SU-DHL-6 (cell line): ENCODE measurements around the gene FBLN5.

Source experiments
- H2AFZ ChIP-seq: fragments of 200-600 bp; sonication (generic); 2 replicates; pipeline ENCODE4 v1.6.1; 2014; ENCODE audit warnings: low read depth, mild to moderate bottlenecking, moderate library complexity, mixed read lengths, antibody characterized with exemption, low read length; ENCODE audit not compliant: severe bottlenecking
- H3F3A ChIP-seq: fragments of 200-600 bp; shearing (Covaris generic); 2 replicates; pipeline ENCODE4 v1.6.0; 2016; ENCODE audit warnings: antibody characterized with exemption, mild to moderate bottlenecking; ENCODE audit not compliant: insufficient read depth
- H3K27ac ChIP-seq: fragments of 200-600 bp; sonication (generic); 2 replicates; pipeline ENCODE4 v1.5.1; 2016; ENCODE audit warnings: low read depth, mild to moderate bottlenecking, low read length, moderate library complexity, mixed read lengths
- H3K27me3 ChIP-seq: fragments of 200-600 bp; sonication (generic), shearing (Covaris generic); 2 replicates; pipeline ENCODE4 v1.6.0; 2014; ENCODE audit warnings: mild to moderate bottlenecking, low read length
- H3K36me3 ChIP-seq: fragments of 200-600 bp; sonication (generic); 2 replicates; pipeline ENCODE4 v1.6.1; 2014; ENCODE audit warnings: mild to moderate bottlenecking, low read length, mixed read lengths
- H3K4me2 ChIP-seq: fragments of 300-600, 200-600 bp; shearing (Covaris generic), sonication (generic); 2 replicates; pipeline ENCODE4 v1.6.0; 2014; ENCODE audit warnings: low read length, low read depth, mild to moderate bottlenecking; ENCODE audit not compliant: poor library complexity, severe bottlenecking
- H3K4me3 ChIP-seq: fragments of 200-600 bp; sonication (generic); 2 replicates; pipeline ENCODE4 v1.5.1; 2014; ENCODE audit warnings: antibody characterized with exemption, low read length, mild to moderate bottlenecking, mixed read lengths; ENCODE audit not compliant: insufficient read depth, poor library complexity, severe bottlenecking
- H3K79me2 ChIP-seq: fragments of 200-600 bp; sonication (generic); 2 replicates; pipeline ENCODE4 v1.6.1; 2014; ENCODE audit warnings: mild to moderate bottlenecking, low read length, moderate library complexity; ENCODE audit not compliant: insufficient read depth
- H3K9ac ChIP-seq: fragments of 200-600 bp; sonication (generic); 2 replicates; pipeline ENCODE4 v1.7.0; 2014; ENCODE audit warnings: mild to moderate bottlenecking, low read length
- H3K9me2 ChIP-seq: fragments of 200-600 bp; sonication (generic); replicated peaks from 2 replicates; pipeline ENCODE4 v1.6.1; 2014; ENCODE audit warnings: low read length; ENCODE audit not compliant: insufficient read depth
- H3K9me3 ChIP-seq: fragments of 200-600 bp; sonication (generic); 2 replicates; pipeline ENCODE4 v1.6.1; 2014; ENCODE audit warnings: low read length, mixed read lengths; ENCODE audit not compliant: insufficient read depth
- H4K20me1 ChIP-seq: fragments of 200-600 bp; sonication (generic); 2 replicates; pipeline ENCODE4 v1.6.1; 2014; ENCODE audit warnings: low read depth, mild to moderate bottlenecking, antibody characterized with exemption, low read length, moderate library complexity, mixed read lengths
- EZH2phosphoT487 ChIP-seq: fragments of 200-600 bp; sonication (generic), shearing (Covaris generic); conservative IDR thresholded peaks from 2 replicates; pipeline ENCODE4 v1.6.1; 2018; ENCODE audit warnings: mild to moderate bottlenecking, antibody characterized with exemption, low read length, moderate library complexity, mixed read lengths
- TF ChIP-seq, protein P1 (sequence below): fragments of 200-600 bp; sonication (generic); IDR thresholded peaks from one replicate; pipeline ENCODE4 v1.5.1; 2017; ENCODE audit warnings: antibody characterized with exemption, mild to moderate bottlenecking, low read length, moderate library complexity; ENCODE audit not compliant: insufficient read depth, poor library complexity, severe bottlenecking

Gene FBLN5

DNA sequence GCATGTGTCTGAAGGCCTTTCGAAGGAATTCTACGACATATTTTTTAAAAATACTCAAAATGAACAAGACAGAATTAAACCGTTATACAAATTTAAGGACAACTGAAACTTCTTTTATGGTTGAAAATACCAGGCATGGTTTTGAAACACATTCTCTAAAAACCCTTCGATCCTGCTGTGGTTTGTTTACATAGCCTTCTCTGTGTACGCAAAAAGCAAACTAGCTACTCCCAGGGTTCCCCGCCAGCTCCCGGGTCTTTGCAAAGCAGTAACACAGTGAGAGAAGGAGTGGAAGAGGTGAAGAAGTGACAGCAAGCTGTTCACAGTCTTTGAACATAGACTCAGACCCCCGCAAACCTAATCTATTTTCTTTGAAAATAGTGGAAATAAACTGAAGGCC, 77.9 kb downstream of the FBLN5 start:
- Histone ChIP-seq H3K36me3 (no peaks in the 10 kb centered on the region), H3F3A (no peaks in the 10 kb centered on the region), H2AFZ (no peak overlapping the region), H3K27ac (no peak overlapping the region), H3K9me3 (no peaks in the 10 kb centered on the region), H3K9ac (no peak overlapping the region), H4K20me1 (no peaks in the 10 kb centered on the region), H3K4me3 (no peak overlapping the region), H3K9me2 (no peaks in the 10 kb centered on the region), H3K79me2 (no peaks in the 10 kb centered on the region), H3K27me3 (no peaks in the 10 kb centered on the region), H3K4me2 (no peak overlapping the region)
- TF ChIP-seq, protein P1, sequence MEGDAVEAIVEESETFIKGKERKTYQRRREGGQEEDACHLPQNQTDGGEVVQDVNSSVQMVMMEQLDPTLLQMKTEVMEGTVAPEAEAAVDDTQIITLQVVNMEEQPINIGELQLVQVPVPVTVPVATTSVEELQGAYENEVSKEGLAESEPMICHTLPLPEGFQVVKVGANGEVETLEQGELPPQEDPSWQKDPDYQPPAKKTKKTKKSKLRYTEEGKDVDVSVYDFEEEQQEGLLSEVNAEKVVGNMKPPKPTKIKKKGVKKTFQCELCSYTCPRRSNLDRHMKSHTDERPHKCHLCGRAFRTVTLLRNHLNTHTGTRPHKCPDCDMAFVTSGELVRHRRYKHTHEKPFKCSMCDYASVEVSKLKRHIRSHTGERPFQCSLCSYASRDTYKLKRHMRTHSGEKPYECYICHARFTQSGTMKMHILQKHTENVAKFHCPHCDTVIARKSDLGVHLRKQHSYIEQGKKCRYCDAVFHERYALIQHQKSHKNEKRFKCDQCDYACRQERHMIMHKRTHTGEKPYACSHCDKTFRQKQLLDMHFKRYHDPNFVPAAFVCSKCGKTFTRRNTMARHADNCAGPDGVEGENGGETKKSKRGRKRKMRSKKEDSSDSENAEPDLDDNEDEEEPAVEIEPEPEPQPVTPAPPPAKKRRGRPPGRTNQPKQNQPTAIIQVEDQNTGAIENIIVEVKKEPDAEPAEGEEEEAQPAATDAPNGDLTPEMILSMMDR, result no peak
- TF ChIP-seq EZH2phosphoT487, result no peak

DNA sequence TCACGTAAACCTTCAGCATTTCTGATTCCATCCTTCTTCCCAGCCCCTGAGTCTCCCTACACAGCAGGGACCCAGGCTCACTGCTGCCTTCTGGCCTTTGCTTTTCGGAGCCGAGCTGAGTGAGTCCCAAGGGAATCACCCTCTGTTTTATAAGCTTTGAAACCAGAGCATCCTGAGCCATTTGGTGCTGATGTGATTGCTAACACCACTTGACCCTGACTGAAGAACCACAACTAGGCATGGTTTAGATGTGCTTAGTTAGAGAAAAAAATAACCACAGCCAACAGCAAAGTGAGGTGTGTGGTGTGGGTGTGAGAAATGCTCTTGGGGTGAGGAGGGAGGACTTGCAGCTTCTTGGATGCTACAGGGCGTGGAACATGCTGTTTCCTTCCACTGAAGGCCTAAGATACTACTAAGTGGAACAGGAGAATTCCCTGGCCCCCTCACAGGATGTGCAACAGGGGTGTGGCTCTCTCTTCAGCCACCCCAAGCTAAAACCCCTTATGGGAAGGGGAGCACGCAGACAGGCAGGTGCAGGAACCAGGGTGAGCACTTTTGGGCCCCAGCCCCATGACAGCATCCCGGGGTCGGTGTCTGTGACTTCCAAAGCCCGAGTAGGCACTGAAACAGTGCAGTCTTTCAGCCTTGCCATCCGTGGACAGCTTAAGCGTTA, 80.0 kb downstream of the FBLN5 start, which contains the start of gene TC2N:
Gene TC2N (minus strand): TSS at position 221 of the 673 bp plus-strand sequence. CDS start 53,767 bp downstream, outside the sequence.
- no peak within 1 kb of the TSS for H3K4me3 ChIP-seq

DNA sequence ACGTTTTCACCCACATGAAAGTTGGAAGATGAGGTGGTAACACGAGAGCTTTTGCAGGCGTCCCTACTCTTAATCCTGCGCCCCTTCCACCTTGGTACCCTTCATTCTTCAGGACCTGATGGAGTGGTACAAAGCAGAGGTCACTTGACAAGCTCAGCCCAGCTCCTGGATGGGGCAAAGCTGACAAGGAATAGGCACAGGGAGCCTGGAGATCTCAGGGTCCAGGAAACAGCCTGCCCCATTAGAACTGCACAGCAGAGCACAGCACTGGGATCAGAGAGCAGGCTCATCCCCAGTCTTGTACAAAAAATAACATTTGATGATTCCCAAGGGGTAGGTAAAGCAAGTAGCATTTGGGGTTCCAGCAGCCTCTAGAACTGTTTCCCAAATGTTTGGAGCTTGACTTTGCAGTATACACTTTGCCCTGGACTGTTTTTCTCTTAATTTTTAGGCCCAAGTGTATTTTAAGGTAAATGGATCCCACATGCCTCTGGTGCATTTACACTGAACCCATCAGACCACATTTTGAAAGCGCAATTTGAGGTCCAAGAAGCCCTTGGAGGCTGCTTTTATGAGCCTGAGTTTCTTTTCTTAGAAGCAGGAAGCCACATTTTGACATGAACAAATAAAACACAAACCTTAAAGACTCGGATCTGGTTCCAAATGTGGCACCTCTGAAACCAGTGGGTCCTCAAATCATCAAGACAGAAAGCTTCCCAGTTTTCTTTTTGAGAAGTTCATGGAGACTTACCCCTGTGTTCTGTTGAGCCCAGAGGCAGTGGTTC, 80.8 kb downstream of the FBLN5 start:
- no peak overlapping the region for H3K27ac ChIP-seq
- H4K20me1 ChIP-seq, result no peaks in the 10 kb centered on the region
- H2AFZ ChIP-seq, result no peak overlapping the region
- no peaks in the 10 kb centered on the region for H3K9me3 ChIP-seq
- H3K27me3 ChIP-seq, result no peaks in the 10 kb centered on the region
- H3K9me2 ChIP-seq, result no peaks in the 10 kb centered on the region
- no peak for TF ChIP-seq EZH2phosphoT487
- TF ChIP-seq, protein P1, result no peak
- no peaks in the 10 kb centered on the region for H3K79me2 ChIP-seq
- no peak overlapping the region for H3K9ac ChIP-seq
- H3K4me3 ChIP-seq, result no peak overlapping the region
- H3F3A ChIP-seq, result no peaks in the 10 kb centered on the region
- H3K36me3 ChIP-seq, result no peaks in the 10 kb centered on the region
- no peak overlapping the region for H3K4me2 ChIP-seq

More for the DNA sequence above, 80.0 kb downstream of the FBLN5 start, which contains the start of gene TC2N:
- H4K20me1 ChIP-seq, result no peaks in the 10 kb centered on the region
- H3K4me2 ChIP-seq, result no peak within 1 kb of the TSS
- no peak within 1 kb of the TSS for H2AFZ ChIP-seq
- no peaks in the 10 kb centered on the region for H3K9me2 ChIP-seq
- H3K9ac ChIP-seq, result no peak within 1 kb of the TSS
- H3K27me3 ChIP-seq, result no peaks in the 10 kb centered on the region
- H3K27ac ChIP-seq, result no peak within 1 kb of the TSS
- H3K9me3 ChIP-seq, result no peaks in the 10 kb centered on the region
- no peaks in the 10 kb centered on the region for H3F3A ChIP-seq
- no peaks in the 10 kb centered on the region for H3K36me3 ChIP-seq
- TF ChIP-seq, protein P1, result no peak
- TF ChIP-seq EZH2phosphoT487, result no peak
- no peaks in the 10 kb centered on the region for H3K79me2 ChIP-seq
